Osteocyte (in vitro differentiated cells): ENCODE measurements around the gene SLC6A20. TPM values are rescaled to one million over a fixed set of nuclear protein-coding genes. Genes with fewer than 3 reads are reported as not detected.
"Not testable (repeated sequence)": the region's sequence is repeated elsewhere in the genome, so short reads cannot be mapped to it uniquely, and the experiment has no call there.

ENCODE experiments used
- DNase-seq: peaks from one replicate; pipeline ENCODE4 v3.0.0; 2021; ENCODE audit warnings: mixed read lengths; ENCODE audit not compliant: unreplicated experiment; ENCODE audit errors: extremely low spot score
- H3K27ac Mint-ChIP-seq: one replicate; pipeline ENCODE4 v1.8.0; 2021; ENCODE audit warnings: mild to moderate bottlenecking, mixed read lengths; ENCODE audit not compliant: unreplicated experiment
- H3K27me3 Mint-ChIP-seq: one replicate; pipeline ENCODE4 v1.8.0; 2021; ENCODE audit warnings: mixed read lengths; ENCODE audit not compliant: unreplicated experiment
- H3K36me3 Mint-ChIP-seq: one replicate; pipeline ENCODE4 v1.8.0; 2021; ENCODE audit warnings: mixed read lengths; ENCODE audit not compliant: unreplicated experiment
- H3K4me1 Mint-ChIP-seq: one replicate; pipeline ENCODE4 v1.8.0; 2021; ENCODE audit warnings: mixed read lengths; ENCODE audit not compliant: unreplicated experiment
- H3K4me3 Mint-ChIP-seq: one replicate; pipeline ENCODE4 v1.8.0; 2021; ENCODE audit warnings: mild to moderate bottlenecking, moderate library complexity, mixed read lengths; ENCODE audit not compliant: unreplicated experiment
- H3K9me3 Mint-ChIP-seq: one replicate; pipeline ENCODE4 v1.8.0; 2021; ENCODE audit warnings: mixed read lengths; ENCODE audit not compliant: unreplicated experiment
- total RNA-seq: library from RNA; stranded (reverse); gene quantifications from 2 replicates; pipeline ENCODE4 v1.2.1, GENCODE V29; 2021
- TF ChIP-seq, protein P1 (sequence below): fragments of 200-600 bp; sonication (generic); IDR thresholded peaks from 2 replicates; pipeline ENCODE4 v1.5.0; 2021; ENCODE audit warnings: antibody characterized with exemption, mild to moderate bottlenecking, moderate library complexity

Gene SLC6A20
- total RNA-seq, 1 donor from 2014 or later = not detected

- Mint-ChIP-seq H3K4me1 (peaks cover 10% of the 10 kb centered on the region), H3K4me3 (no peak overlapping the region), H3K36me3 (no peaks in the 10 kb centered on the region), H3K9me3 (no peaks in the 10 kb centered on the region), H3K27me3 (peaks cover 9% of the 10 kb centered on the region), H3K27ac (no peak overlapping the region)
- DNase-seq = peak; percentile 79
- TF ChIP-seq, protein P1, sequence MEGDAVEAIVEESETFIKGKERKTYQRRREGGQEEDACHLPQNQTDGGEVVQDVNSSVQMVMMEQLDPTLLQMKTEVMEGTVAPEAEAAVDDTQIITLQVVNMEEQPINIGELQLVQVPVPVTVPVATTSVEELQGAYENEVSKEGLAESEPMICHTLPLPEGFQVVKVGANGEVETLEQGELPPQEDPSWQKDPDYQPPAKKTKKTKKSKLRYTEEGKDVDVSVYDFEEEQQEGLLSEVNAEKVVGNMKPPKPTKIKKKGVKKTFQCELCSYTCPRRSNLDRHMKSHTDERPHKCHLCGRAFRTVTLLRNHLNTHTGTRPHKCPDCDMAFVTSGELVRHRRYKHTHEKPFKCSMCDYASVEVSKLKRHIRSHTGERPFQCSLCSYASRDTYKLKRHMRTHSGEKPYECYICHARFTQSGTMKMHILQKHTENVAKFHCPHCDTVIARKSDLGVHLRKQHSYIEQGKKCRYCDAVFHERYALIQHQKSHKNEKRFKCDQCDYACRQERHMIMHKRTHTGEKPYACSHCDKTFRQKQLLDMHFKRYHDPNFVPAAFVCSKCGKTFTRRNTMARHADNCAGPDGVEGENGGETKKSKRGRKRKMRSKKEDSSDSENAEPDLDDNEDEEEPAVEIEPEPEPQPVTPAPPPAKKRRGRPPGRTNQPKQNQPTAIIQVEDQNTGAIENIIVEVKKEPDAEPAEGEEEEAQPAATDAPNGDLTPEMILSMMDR = peak; percentile 76
Measured at GRCh38 chr3:45760878-45761711, 35.2 kb downstream of the SLC6A20 start.

DNA sequence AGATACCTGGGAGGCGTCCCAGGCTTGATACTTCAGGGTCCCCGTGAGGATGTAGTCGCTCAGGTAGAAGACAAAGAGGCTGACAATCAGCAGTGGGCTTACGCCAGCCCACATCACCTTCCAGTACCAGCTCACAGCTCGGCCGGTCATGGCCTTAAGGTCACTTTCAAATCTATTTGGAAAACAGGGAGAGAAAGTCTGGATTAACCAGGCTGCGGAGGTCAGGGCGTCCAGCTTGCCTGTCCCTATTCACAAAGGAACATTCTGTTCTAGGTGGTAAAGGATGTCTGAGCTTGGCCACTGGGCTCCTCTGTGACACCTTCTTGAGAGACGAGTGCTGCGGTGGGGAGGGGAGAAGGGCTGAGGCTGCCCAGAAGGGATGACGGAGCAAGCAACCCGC is 36.5 kb downstream of the SLC6A20 start:
- Mint-ChIP-seq H3K4me3 (no peak overlapping the region), H3K36me3 (no peaks in the 10 kb centered on the region), H3K27me3 (peaks cover 2% of the 10 kb centered on the region), H3K27ac (no peak overlapping the region), H3K4me1 (peaks cover 10% of the 10 kb centered on the region), H3K9me3 (no peaks in the 10 kb centered on the region)
- no peak for DNase-seq
- TF ChIP-seq, protein P1 = no peak

GRCh38 chr3:45758871-45759270 is 37.5 kb downstream of the SLC6A20 start:
- H3K36me3 Mint-ChIP-seq = no peaks in the 10 kb centered on the region
- DNase-seq = peak; percentile 63

GRCh38 chr3:45757141-45757540 is 39.2 kb downstream of the SLC6A20 start:
- H3K36me3 Mint-ChIP-seq, H3K9me3 Mint-ChIP-seq, DNase-seq, H3K4me1 Mint-ChIP-seq, H3K4me3 Mint-ChIP-seq, H3K27me3 Mint-ChIP-seq, H3K27ac Mint-ChIP-seq: not testable (repeated sequence)

More at GRCh38 chr3:45758871-45759270, 37.5 kb downstream of the SLC6A20 start:
- no peak overlapping the region for H3K4me3 Mint-ChIP-seq
- H3K9me3 Mint-ChIP-seq = no peaks in the 10 kb centered on the region
- TF ChIP-seq, protein P1 = no peak
- H3K27ac Mint-ChIP-seq = no peak overlapping the region
- H3K4me1 Mint-ChIP-seq = peaks cover 10% of the 10 kb centered on the region
- H3K27me3 Mint-ChIP-seq = no peaks in the 10 kb centered on the region

DNA sequence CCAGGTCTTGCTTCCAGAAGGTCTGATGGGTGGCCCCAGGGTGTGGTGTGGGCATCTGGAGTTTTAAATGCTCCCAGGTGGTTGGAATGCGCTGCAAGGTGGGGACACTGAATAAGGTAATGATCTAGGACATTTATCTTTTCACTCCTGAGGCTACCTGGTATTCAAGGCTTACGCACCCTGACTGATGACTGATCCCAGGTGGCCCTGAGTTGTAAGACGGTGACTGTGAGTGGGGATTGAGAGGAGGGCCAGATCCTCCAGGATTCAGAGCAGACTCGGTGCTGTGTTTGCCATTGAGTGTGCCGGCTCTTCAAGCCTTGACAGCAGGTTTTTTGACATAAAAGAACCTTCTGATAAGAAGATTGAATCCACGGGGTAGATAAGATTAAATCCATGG is 40.3 kb downstream of the SLC6A20 start:
- no peak for DNase-seq
- TF ChIP-seq, protein P1 = no peak
- Mint-ChIP-seq H3K27ac (no peak overlapping the region), H3K4me3 (no peak overlapping the region), H3K36me3 (peaks cover 3% of the 10 kb centered on the region), H3K4me1 (no peaks in the 10 kb centered on the region), H3K27me3 (no peaks in the 10 kb centered on the region), H3K9me3 (no peaks in the 10 kb centered on the region)
